Mucosa of rectum (tissue), 2 donors: ENCODE data around the gene ATP2C2.
A peak's percentile ranks its signal among the peaks of the same experiment; 100 is the strongest.

Experiments used
- H3K27ac ChIP-seq, 2 donors: one replicate each; pipeline ENCODE4 v1.7.0; 2013; ENCODE audit warnings: inconsistent platforms in 2 of 2, low read depth in 2 of 2, low read length in 2 of 2
- H3K27me3 ChIP-seq, 2 donors: one replicate each; pipeline ENCODE4 v1.7.0; 2013; ENCODE audit warnings: low read length in 2 of 2; ENCODE audit not compliant: control insufficient read depth in 2 of 2, insufficient read depth in 2 of 2
- H3K36me3 ChIP-seq, 2 donors: one replicate each; pipeline ENCODE4 v1.7.0; 2013; ENCODE audit warnings: low read length in 2 of 2; ENCODE audit not compliant: control insufficient read depth in 2 of 2, insufficient read depth in 2 of 2
- H3K4me1 ChIP-seq, 2 donors: one replicate each; pipeline ENCODE4 v1.7.0; 2013; ENCODE audit warnings: low read length in 2 of 2, mild to moderate bottlenecking in 1 of 2; ENCODE audit not compliant: control insufficient read depth in 2 of 2, insufficient read depth in 2 of 2
- H3K4me3 ChIP-seq, 2 donors: one replicate each; pipeline ENCODE4 v1.7.0; 2013; ENCODE audit warnings: low read length in 2 of 2
- H3K9ac ChIP-seq, 2 donors: one replicate each; pipeline ENCODE4 v1.7.0; 2013; ENCODE audit warnings: low read length in 2 of 2, low read depth in 1 of 2, mild to moderate bottlenecking in 1 of 2
- H3K9me3 ChIP-seq, 2 donors: one replicate each; pipeline ENCODE4 v1.7.0; 2013; ENCODE audit warnings: low read length in 2 of 2; ENCODE audit not compliant: control insufficient read depth in 2 of 2
- donor health status: healthy.
- donor health status: Normal muscosa, but diverticular disease.

The ATP2C2 gene

DNA sequence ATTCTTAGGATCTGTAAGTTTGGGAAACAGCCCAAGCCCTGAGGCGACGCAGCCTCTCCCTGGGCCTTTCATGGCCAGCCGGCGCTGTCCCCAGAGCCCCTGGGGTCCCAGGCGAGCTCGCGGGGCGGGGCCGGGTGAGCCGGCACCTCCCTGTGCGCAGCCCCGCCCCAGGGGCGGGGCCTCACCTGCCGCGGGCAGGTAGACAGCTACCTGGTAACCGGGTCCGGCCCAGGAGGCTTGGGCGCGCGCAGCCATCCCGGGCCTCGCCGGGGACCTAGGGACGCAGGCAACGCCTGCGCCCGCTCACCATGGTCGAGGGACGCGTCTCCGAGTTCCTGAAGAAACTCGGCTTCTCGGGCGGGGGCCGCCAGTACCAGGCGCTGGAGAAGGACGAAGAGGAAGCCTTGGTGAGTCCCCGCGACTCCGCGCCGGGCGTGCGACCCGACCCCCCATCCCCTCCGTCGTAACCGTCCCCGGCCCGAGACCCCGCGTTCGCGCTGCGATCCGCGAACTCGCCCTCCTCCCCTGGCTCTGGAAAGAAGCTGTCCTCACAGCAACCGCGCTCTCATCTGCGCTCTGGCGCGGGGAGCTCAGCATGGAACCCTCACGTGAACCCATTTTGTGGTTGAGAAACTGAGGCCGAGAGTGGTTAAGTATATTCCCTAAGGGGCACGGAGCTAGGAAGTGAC, at the start of gene ATP2C2:
Gene ATP2C2, plus strand, starts transcription at position 231 of the 689 bp plus-strand sequence. Its CDS starts 78 bp downstream, at position 309.
- Histone ChIP-seq H3K27ac (peak within 1 kb of the TSS; percentile 88 to 92), H3K27me3 (peaks cover 7 to 9% of the 10 kb centered on the region in 2 donors), H3K4me1 (peaks cover 19 to 37% of the 10 kb centered on the region in 2 donors), H3K9me3 (no peaks in the 10 kb centered on the region), H3K4me3 (peak within 1 kb of the TSS; percentile 79 to 81), H3K9ac (peak within 1 kb of the TSS; percentile 81 to 89), H3K36me3 (peaks cover 0 to 2% of the 10 kb centered on the region in 2 donors)

- Histone ChIP-seq H3K9me3 (no peaks in the 10 kb centered on the region), H3K27me3 (no peaks in the 10 kb centered on the region), H3K9ac (no peak overlapping the region), H3K4me3 (no peak overlapping the region), H3K4me1 (no peaks in the 10 kb centered on the region), H3K36me3 (no peaks in the 10 kb centered on the region), H3K27ac (no peak overlapping the region)
Measured at GRCh38 chr16:84319146-84319760, 49.1 kb upstream of the ATP2C2 start.

DNA sequence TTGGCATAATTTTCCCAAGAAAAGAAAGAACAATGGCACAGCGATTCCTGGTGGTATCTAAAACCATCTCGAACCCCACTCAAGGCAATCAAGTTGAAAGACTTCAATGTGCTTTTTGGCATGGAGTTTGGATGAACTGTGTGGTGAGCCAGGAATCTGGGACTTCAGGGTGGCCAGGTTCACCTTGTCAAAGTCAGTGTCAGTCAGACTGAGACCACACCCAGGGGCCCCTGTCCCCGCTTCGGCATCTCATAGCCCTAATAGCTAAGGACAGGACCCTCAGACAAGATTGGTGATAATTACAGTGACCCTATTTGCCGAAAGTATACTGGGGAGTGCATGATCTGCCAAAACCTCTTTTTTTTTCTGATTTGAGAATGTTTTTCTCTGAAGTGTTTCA, 47.8 kb upstream of the ATP2C2 start:
- no peaks in the 10 kb centered on the region for H3K27me3 ChIP-seq
- H3K27ac ChIP-seq, result no peak overlapping the region
- no peak overlapping the region for H3K4me3 ChIP-seq
- no peak overlapping the region for H3K9ac ChIP-seq
- H3K9me3 ChIP-seq, result no peaks in the 10 kb centered on the region
- H3K36me3 ChIP-seq, result no peaks in the 10 kb centered on the region
- no peaks in the 10 kb centered on the region for H3K4me1 ChIP-seq

DNA sequence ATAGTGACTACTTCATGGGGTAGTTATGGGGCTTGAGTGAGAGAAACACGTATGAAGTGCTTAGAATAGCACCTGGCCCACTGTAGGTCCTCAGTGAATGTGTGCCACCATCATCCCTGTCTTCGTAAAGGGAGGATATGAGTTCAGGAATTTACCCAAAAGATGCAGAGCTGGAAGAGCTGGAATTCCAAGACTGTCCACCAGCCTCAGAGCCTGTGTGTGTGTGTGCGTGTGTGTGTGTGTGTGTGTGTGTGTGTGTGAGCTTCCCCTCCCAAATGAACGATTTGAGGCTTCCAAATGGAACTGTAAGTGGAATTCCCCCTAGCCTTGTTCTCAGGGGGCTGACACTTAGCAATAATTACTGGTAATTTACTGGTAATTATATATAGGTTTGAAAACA, 46.4 kb upstream of the ATP2C2 start:
- Histone ChIP-seq H3K9me3 (no peaks in the 10 kb centered on the region), H3K27me3 (no peaks in the 10 kb centered on the region), H3K36me3 (no peaks in the 10 kb centered on the region), H3K27ac (no peak overlapping the region), H3K4me3 (no peak overlapping the region), H3K4me1 (no peaks in the 10 kb centered on the region), H3K9ac (no peak overlapping the region)

DNA sequence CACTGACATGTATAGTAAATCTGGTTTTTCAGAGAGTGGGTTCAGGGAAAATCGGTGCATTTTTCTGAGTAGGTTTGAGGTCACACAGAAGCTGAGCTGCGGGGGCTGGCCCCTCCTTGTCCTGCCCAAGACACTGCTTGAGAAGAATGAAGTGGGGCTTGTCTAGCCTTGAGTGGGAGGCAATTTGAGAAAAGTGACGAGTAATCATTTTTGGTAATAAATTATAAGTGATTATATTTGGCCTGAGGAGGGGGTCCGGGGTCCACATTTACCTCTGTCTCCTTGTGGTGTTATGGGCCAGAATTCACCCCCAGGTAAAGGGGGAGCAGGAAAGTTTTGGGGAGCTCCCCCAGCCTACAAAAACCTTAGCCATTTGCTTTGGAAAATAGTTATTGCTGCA, 45.6 kb upstream of the ATP2C2 start:
- no peaks in the 10 kb centered on the region for H3K4me1 ChIP-seq
- H3K36me3 ChIP-seq, result no peaks in the 10 kb centered on the region

GRCh38 chr16:84323606-84324005, 44.7 kb upstream of the ATP2C2 start:
- H3K27me3 ChIP-seq, result no peaks in the 10 kb centered on the region
- no peaks in the 10 kb centered on the region for H3K36me3 ChIP-seq
- no peak overlapping the region for H3K27ac ChIP-seq
- no peaks in the 10 kb centered on the region for H3K4me1 ChIP-seq
- H3K9me3 ChIP-seq, result no peaks in the 10 kb centered on the region
- H3K4me3 ChIP-seq, result no peak overlapping the region
- H3K9ac ChIP-seq, result no peak overlapping the region

More for the DNA sequence above, 45.6 kb upstream of the ATP2C2 start:
- no peak overlapping the region for H3K9ac ChIP-seq
- H3K27me3 ChIP-seq, result no peaks in the 10 kb centered on the region
- H3K27ac ChIP-seq, result no peak overlapping the region
- H3K9me3 ChIP-seq, result no peaks in the 10 kb centered on the region
- no peak overlapping the region for H3K4me3 ChIP-seq

GRCh38 chr16:84324434-84325262, 43.7 kb upstream of the ATP2C2 start:
- H3K36me3 ChIP-seq, result no peaks in the 10 kb centered on the region

GRCh38 chr16:84326545-84326944, 41.8 kb upstream of the ATP2C2 start:
- H3K27me3 ChIP-seq, result no peaks in the 10 kb centered on the region
- H3K9me3 ChIP-seq, result no peaks in the 10 kb centered on the region
- no peak overlapping the region for H3K4me3 ChIP-seq
- H3K27ac ChIP-seq, result no peak overlapping the region
- no peak overlapping the region for H3K9ac ChIP-seq
- no peaks in the 10 kb centered on the region for H3K36me3 ChIP-seq
- H3K4me1 ChIP-seq, result no peaks in the 10 kb centered on the region

More at GRCh38 chr16:84324434-84325262, 43.7 kb upstream of the ATP2C2 start:
- Histone ChIP-seq H3K27ac (no peak overlapping the region), H3K27me3 (no peaks in the 10 kb centered on the region), H3K4me3 (no peak overlapping the region), H3K9me3 (no peaks in the 10 kb centered on the region), H3K9ac (no peak overlapping the region), H3K4me1 (no peaks in the 10 kb centered on the region)

GRCh38 chr16:84327926-84328505, 40.3 kb upstream of the ATP2C2 start:
- no peaks in the 10 kb centered on the region for H3K9me3 ChIP-seq
- no peaks in the 10 kb centered on the region for H3K36me3 ChIP-seq
- H3K4me1 ChIP-seq, result peaks cover 1 to 4% of the 10 kb centered on the region in 2 donors
- no peak overlapping the region for H3K4me3 ChIP-seq
- H3K9ac ChIP-seq, result no peak overlapping the region
- no peak overlapping the region for H3K27ac ChIP-seq
- H3K27me3 ChIP-seq, result no peaks in the 10 kb centered on the region

- Histone ChIP-seq H3K4me3 (no peak overlapping the region), H3K9me3 (no peaks in the 10 kb centered on the region), H3K36me3 (no peaks in the 10 kb centered on the region), H3K9ac (no peak overlapping the region), H3K27me3 (no peaks in the 10 kb centered on the region), H3K27ac (no peak overlapping the region), H3K4me1 (peaks cover 10 to 11% of the 10 kb centered on the region in 2 donors)
Measured at GRCh38 chr16:84329016-84329415, 39.3 kb upstream of the ATP2C2 start.
